ENCODE data around the gene CLIC1.

GRCh38 chr6:31733734-31734133, 2.6 kb downstream of the CLIC1 start:
- no peak for TF ChIP-seq POLR2A (IDR thresholded peaks at IDR 0.05)
- TF ChIP-seq, protein P1, sequence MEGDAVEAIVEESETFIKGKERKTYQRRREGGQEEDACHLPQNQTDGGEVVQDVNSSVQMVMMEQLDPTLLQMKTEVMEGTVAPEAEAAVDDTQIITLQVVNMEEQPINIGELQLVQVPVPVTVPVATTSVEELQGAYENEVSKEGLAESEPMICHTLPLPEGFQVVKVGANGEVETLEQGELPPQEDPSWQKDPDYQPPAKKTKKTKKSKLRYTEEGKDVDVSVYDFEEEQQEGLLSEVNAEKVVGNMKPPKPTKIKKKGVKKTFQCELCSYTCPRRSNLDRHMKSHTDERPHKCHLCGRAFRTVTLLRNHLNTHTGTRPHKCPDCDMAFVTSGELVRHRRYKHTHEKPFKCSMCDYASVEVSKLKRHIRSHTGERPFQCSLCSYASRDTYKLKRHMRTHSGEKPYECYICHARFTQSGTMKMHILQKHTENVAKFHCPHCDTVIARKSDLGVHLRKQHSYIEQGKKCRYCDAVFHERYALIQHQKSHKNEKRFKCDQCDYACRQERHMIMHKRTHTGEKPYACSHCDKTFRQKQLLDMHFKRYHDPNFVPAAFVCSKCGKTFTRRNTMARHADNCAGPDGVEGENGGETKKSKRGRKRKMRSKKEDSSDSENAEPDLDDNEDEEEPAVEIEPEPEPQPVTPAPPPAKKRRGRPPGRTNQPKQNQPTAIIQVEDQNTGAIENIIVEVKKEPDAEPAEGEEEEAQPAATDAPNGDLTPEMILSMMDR (IDR thresholded peaks at IDR 0.05) = no peak
- TF ChIP-seq POLR2AphosphoS5 (IDR thresholded peaks at IDR 0.05) = no peak
- no peak for TF ChIP-seq EP300 (IDR thresholded peaks at IDR 0.05)

Data from sigmoid colon (tissue), 4 donors.